ENCODE results near the gene VTA1. TPM values are rescaled to one million over a fixed set of nuclear protein-coding genes. Genes with fewer than 3 reads are reported as not detected.
A peak's percentile ranks its signal among the peaks of the same experiment; 100 is the strongest.
"Not testable (repeated sequence)": the region's sequence is repeated elsewhere in the genome, so short reads cannot be mapped to it uniquely, and the experiment has no call there.

The VTA1 gene
- total RNA-seq, 1 donor from 2014 or later = 33.2 TPM

DNA sequence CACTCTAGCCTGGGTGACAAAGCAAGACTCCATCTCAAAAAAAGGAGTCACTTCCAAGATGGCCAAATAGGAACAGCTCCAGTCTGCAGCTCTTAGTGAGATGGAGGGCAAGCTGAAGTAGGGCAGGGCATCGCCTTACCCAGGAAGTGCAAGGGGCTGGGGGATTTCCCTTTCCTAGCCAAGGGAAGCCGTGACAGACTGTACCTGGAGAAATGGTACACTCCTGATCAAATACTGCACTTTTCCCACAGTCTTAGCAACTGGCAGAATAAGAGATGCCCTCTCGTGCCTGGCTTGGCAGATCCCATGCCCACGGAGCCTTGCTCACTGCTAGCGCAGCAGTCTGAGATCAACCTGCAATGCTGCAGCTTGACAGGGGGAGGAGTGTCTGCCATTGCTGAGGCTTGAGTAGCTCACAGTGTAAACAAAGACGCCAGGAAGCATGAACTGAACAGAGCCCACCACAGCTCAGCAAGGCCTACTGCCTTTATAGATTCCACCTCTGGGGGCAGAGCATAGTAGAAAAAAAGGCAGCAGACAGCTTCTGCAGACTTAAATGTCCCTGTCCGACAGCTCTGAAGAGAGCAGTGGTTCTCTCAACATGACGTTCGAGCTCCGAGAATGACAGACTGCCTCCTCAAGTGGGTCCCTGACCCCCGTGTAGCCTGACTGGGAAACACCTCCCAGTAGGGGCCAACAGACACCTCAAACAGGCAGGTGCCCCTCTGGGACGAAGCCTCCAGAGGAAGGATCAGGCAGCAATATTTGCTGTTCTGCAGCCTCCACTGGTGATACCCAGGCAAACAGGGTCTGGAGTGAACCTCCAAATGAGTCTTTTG, 85.4 kb downstream of the VTA1 start:
- peaks cover 22% of the 10 kb centered on the region for H3K9me3 ChIP-seq (replicated peaks)
- H3K4me3 ChIP-seq; H3K4me1 ChIP-seq; H3K36me3 ChIP-seq; DNase-seq; H3K27ac ChIP-seq (replicated peaks); H3K27me3 ChIP-seq (ENCODE audit: low read depth); intact Hi-C loops (cut with micrococcal nuclease): not testable (repeated sequence)
- TF ChIP-seq, protein P1, sequence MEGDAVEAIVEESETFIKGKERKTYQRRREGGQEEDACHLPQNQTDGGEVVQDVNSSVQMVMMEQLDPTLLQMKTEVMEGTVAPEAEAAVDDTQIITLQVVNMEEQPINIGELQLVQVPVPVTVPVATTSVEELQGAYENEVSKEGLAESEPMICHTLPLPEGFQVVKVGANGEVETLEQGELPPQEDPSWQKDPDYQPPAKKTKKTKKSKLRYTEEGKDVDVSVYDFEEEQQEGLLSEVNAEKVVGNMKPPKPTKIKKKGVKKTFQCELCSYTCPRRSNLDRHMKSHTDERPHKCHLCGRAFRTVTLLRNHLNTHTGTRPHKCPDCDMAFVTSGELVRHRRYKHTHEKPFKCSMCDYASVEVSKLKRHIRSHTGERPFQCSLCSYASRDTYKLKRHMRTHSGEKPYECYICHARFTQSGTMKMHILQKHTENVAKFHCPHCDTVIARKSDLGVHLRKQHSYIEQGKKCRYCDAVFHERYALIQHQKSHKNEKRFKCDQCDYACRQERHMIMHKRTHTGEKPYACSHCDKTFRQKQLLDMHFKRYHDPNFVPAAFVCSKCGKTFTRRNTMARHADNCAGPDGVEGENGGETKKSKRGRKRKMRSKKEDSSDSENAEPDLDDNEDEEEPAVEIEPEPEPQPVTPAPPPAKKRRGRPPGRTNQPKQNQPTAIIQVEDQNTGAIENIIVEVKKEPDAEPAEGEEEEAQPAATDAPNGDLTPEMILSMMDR (IDR thresholded peaks at IDR 0.05; ENCODE audit: borderline replicate concordance) = peak; percentile 23

DNA sequence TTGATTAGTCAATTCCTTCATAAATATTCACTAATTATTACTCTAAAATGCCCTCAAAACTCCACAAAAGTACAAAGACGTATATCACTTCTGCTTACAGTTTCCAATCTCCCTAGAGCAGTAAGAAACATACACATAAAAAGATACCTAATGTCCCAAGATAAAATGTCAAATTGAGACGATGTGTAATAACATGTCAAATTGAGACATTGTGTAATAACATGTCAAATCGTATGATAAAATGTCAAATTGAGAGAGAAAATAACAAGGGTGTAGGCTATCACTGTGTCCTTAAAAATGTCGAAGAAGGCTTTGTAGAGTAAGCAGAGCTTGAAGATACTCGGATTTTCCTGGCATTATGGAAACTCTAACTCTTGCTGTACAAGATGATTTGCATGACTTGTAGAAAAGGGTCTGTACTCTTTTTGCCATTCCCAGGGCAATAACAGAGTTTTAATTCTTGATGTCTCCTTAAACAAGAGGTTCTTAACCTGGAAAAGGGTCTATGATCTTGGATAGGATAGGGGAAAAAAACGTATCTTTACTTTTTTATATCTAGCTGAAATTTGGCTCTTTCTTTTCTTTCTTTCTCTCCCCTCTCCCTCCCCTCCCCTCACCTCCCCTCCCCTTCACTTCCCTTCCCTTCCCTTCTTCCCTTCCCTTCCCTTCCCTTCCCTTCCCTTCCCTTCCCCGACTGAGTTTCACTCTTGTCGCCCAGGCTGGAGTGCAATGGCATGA, 87.1 kb downstream of the VTA1 start:
- Histone ChIP-seq H3K4me1 (no peaks in the 10 kb centered on the region), H3K9me3 (replicated peaks) (peaks cover 6% of the 10 kb centered on the region), H3K4me3 (no peak overlapping the region), H3K36me3 (no peaks in the 10 kb centered on the region), H3K27me3 (ENCODE audit: low read depth) (no peaks in the 10 kb centered on the region), H3K27ac (replicated peaks) (no peak overlapping the region)
- DNase-seq = no peak
- intact Hi-C loops (cut with micrococcal nuclease) = no loop called here
- TF ChIP-seq, protein P1 (IDR thresholded peaks at IDR 0.05; ENCODE audit: borderline replicate concordance) = no peak

DNA sequence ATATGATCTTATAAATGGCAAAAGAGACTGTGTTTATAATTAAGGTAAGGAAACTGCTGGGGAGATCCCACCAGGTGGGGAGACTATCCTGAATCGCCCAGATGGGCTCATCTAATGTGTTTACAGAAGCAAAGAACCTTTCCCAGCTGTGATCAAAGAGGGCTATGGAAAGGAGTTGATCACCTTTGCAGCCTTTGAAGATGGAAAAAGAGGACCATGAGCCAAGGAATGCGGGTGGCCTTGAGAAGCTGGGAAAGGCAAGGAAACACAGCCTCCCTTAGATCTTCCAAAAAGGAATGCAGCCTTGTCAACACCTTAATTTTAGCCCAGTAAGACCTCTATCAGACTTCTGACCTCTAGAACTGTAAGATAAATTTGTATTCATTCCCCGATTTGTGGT, 88.2 kb downstream of the VTA1 start:
- Histone ChIP-seq H3K36me3 (no peaks in the 10 kb centered on the region), H3K4me3 (no peak overlapping the region), H3K9me3 (replicated peaks) (no peaks in the 10 kb centered on the region), H3K27me3 (ENCODE audit: low read depth) (no peaks in the 10 kb centered on the region), H3K27ac (replicated peaks) (no peak overlapping the region), H3K4me1 (no peaks in the 10 kb centered on the region)
- DNase-seq = no peak
- intact Hi-C loops (cut with micrococcal nuclease) = no loop called here
- TF ChIP-seq, protein P1 (IDR thresholded peaks at IDR 0.05; ENCODE audit: borderline replicate concordance) = no peak

DNA sequence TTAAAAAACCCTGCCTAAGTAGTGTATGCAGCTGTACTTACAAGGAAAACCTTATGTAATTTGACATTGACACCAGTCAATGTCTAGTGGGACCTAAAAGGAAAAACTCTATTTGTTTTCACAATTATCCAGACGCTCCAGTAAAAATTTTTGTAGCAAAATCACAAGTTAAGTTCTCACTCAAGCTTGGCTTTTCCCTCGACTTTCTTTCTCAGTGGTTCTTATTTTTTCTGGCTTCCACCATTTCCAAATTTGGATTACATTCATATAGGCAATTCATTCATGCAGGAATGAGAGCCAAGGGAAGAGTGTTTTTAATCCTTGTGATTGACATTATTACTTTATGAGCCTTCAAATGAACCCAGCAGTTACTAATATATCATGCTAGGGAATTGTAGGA, 88.7 kb downstream of the VTA1 start:
- no peak for DNase-seq
- intact Hi-C loops (cut with micrococcal nuclease) = no loop called here

DNA sequence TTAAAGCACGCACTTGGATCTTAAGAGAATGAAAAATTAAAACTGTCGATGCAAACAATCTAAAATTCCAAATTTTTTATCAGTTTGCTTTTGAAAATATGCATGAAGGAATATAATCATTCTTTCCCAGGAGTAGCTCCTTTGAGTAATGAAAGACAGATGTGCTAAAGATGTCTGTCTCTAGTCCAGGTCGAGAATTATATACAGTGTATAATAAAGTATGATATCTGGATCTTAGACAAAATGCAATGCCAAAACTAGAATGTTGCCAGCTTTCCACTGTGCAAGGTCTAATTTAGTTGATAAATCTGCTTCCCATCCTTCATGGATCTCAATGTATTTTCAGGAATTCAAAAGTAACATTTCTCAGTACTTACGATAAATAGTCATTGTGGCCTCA, 89.6 kb downstream of the VTA1 start:
- no peaks in the 10 kb centered on the region for H3K9me3 ChIP-seq (replicated peaks)
- TF ChIP-seq, protein P1 (IDR thresholded peaks at IDR 0.05; ENCODE audit: borderline replicate concordance) = no peak
- H3K27me3 ChIP-seq (ENCODE audit: low read depth) = no peaks in the 10 kb centered on the region
- DNase-seq = no peak
- H3K4me1 ChIP-seq = no peaks in the 10 kb centered on the region
- H3K27ac ChIP-seq (replicated peaks) = no peak overlapping the region
- intact Hi-C loops (cut with micrococcal nuclease) = no loop called here
- no peaks in the 10 kb centered on the region for H3K36me3 ChIP-seq
- no peak overlapping the region for H3K4me3 ChIP-seq

More for the DNA sequence above, 88.7 kb downstream of the VTA1 start:
- no peaks in the 10 kb centered on the region for H3K36me3 ChIP-seq
- no peak overlapping the region for H3K4me3 ChIP-seq
- no peaks in the 10 kb centered on the region for H3K9me3 ChIP-seq (replicated peaks)
- TF ChIP-seq, protein P1 (IDR thresholded peaks at IDR 0.05; ENCODE audit: borderline replicate concordance) = no peak
- H3K27me3 ChIP-seq (ENCODE audit: low read depth) = no peaks in the 10 kb centered on the region
- no peak overlapping the region for H3K27ac ChIP-seq (replicated peaks)
- H3K4me1 ChIP-seq = no peaks in the 10 kb centered on the region
